GM12891 (cell line): Measurements from ENCODE around the gene IL5RA.

Experiments used
- PAX5 ChIP-seq: IDR thresholded peaks from 2 replicates; pipeline ENCODE4 v1.6.1; 2011; ENCODE audit warnings: low read length, moderate library complexity, mild to moderate bottlenecking; ENCODE audit not compliant: insufficient read depth, severe bottlenecking
- POLR2A ChIP-seq: IDR thresholded peaks from 2 replicates; pipeline ENCODE4 v1.6.1; 2011; ENCODE audit warnings: low read depth, low read length, control low read depth
- POLR2AphosphoS5 ChIP-seq: IDR thresholded peaks from 2 replicates; pipeline ENCODE4 v1.6.1; 2011; ENCODE audit warnings: low read depth, low read length, control low read depth
- TAF1 ChIP-seq: IDR thresholded peaks from 2 replicates; pipeline ENCODE4 v1.6.1; 2011; ENCODE audit warnings: low read depth, low read length, control low read depth

GRCh38 chr3:3081381-3082233 is 28.6 kb downstream of the IL5RA start:
- TF ChIP-seq POLR2A (no peak), POLR2AphosphoS5 (no peak), PAX5 (no peak), TAF1 (no peak)
